ENCODE data around the gene NCAPH2. TPM values are rescaled to one million over a fixed set of nuclear protein-coding genes. Genes with fewer than 3 reads are reported as not detected.

The NCAPH2 gene
- total and polyA plus RNA-seq, 2 of the 13 experiments (the other 11 are each of a cell fraction or from before 2014, with no cell fraction given): 28.1 to 64.4 TPM

DNA sequence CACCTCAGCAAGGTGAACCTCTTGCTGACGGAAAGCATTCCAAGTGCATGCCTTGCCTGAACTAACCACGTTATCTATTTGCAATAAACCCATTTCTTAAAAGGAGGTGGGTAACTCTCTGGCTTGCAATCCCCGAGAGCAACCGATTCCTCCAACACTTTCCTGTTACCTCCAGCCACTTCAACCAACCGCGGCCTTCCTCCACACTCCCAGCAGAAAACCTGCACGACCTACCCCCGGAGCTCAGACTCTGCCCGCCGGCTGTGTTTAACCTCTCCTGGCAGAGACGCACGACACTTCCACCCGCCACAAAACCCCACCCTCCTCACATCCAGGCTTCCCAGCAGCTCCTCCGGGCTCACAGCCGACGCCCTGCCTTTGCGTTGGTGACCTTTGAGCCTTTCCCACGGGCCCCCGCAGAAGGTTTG is 16.7 kb downstream of the NCAPH2 start (continued):
- TF ChIP-seq MTA3 (CRISPR knock-in tag; IDR thresholded peaks at IDR 0.05) (no peak), SP2 (CRISPR knock-in tag; IDR thresholded peaks at IDR 0.05) (no peak), RBM22 (optimal IDR thresholded peaks at IDR 0.05; ENCODE audit: low read length) (peak; percentile 24), ZKSCAN8 (CRISPR knock-in tag; IDR thresholded peaks at IDR 0.05; ENCODE audit: borderline replicate concordance) (no peak), ZNF253 (CRISPR knock-in tag; IDR thresholded peaks at IDR 0.05; ENCODE audit: borderline replicate concordance) (no peak), MAFF (IDR thresholded peaks at IDR 0.05; ENCODE audit: low read depth, low read length) (no peak), ZNF350 (CRISPR knock-in tag; IDR thresholded peaks at IDR 0.05; ENCODE audit: borderline replicate concordance, low read depth) (no peak)
- TF ChIP-seq, protein P1, sequence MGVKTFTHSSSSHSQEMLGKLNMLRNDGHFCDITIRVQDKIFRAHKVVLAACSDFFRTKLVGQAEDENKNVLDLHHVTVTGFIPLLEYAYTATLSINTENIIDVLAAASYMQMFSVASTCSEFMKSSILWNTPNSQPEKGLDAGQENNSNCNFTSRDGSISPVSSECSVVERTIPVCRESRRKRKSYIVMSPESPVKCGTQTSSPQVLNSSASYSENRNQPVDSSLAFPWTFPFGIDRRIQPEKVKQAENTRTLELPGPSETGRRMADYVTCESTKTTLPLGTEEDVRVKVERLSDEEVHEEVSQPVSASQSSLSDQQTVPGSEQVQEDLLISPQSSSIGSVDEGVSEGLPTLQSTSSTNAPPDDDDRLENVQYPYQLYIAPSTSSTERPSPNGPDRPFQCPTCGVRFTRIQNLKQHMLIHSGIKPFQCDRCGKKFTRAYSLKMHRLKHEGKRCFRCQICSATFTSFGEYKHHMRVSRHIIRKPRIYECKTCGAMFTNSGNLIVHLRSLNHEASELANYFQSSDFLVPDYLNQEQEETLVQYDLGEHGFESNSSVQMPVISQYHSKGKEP (CRISPR knock-in tag; IDR thresholded peaks at IDR 0.05): no peak
- TF ChIP-seq, protein P2, sequence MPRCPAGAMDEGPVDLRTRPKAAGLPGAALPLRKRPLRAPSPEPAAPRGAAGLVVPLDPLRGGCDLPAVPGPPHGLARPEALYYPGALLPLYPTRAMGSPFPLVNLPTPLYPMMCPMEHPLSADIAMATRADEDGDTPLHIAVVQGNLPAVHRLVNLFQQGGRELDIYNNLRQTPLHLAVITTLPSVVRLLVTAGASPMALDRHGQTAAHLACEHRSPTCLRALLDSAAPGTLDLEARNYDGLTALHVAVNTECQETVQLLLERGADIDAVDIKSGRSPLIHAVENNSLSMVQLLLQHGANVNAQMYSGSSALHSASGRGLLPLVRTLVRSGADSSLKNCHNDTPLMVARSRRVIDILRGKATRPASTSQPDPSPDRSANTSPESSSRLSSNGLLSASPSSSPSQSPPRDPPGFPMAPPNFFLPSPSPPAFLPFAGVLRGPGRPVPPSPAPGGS (CRISPR knock-in tag; IDR thresholded peaks at IDR 0.05): no peak

All from HepG2 (cell line).